Stimulated activated naive CD8-positive, alpha-beta T cell treated with anti-CD3 and anti-CD28 coated beads, Interleukin-15, Interleukin-2, amounts not matched to agents 100 ng/mL and 50 ng/mL, for 24 hours (primary cell): ENCODE data around the gene RAC2.

ENCODE experiments used
- H3K27ac Mint-ChIP-seq: one replicate; pipeline ENCODE4 v1.8.0; 2021; ENCODE audit warnings: mild to moderate bottlenecking, mixed read lengths
- H3K27me3 Mint-ChIP-seq: one replicate; pipeline ENCODE4 v1.8.0; 2021; ENCODE audit warnings: mixed read lengths
- H3K36me3 Mint-ChIP-seq: one replicate; pipeline ENCODE4 v1.8.0; 2021; ENCODE audit warnings: low read depth, mixed read lengths
- H3K4me1 Mint-ChIP-seq: one replicate; pipeline ENCODE4 v1.8.0; 2021; ENCODE audit warnings: low read depth, mixed read lengths
- H3K4me3 Mint-ChIP-seq: one replicate; pipeline ENCODE4 v1.8.0; 2021; ENCODE audit warnings: mild to moderate bottlenecking, mixed read lengths
- H3K9me3 Mint-ChIP-seq: one replicate; pipeline ENCODE4 v1.8.0; 2021; ENCODE audit warnings: mixed read lengths

RAC2 gene

GRCh38 chr22:37182101-37182948 lies 61.7 kb downstream of the RAC2 start:
- Mint-ChIP-seq H3K27me3 (no peaks in the 10 kb centered on the region), H3K4me3 (no peak overlapping the region), H3K27ac (no peak overlapping the region), H3K36me3 (no peaks in the 10 kb centered on the region), H3K4me1 (peaks cover 41% of the 10 kb centered on the region), H3K9me3 (no peaks in the 10 kb centered on the region)

GRCh38 chr22:37181681-37182080 lies 62.4 kb downstream of the RAC2 start:
- Mint-ChIP-seq H3K4me1 (peaks cover 40% of the 10 kb centered on the region), H3K36me3 (no peaks in the 10 kb centered on the region), H3K27ac (no peak overlapping the region), H3K27me3 (no peaks in the 10 kb centered on the region), H3K4me3 (no peak overlapping the region), H3K9me3 (no peaks in the 10 kb centered on the region)

GRCh38 chr22:37180531-37181231 lies 63.4 kb downstream of the RAC2 start:
- Mint-ChIP-seq H3K36me3 (no peaks in the 10 kb centered on the region), H3K9me3 (no peaks in the 10 kb centered on the region), H3K27ac (no peak overlapping the region), H3K4me1 (peaks cover 40% of the 10 kb centered on the region), H3K4me3 (no peak overlapping the region), H3K27me3 (no peaks in the 10 kb centered on the region)

- Mint-ChIP-seq H3K4me3 (no peak overlapping the region), H3K9me3 (no peaks in the 10 kb centered on the region), H3K36me3 (no peaks in the 10 kb centered on the region), H3K27me3 (no peaks in the 10 kb centered on the region), H3K4me1 (peaks cover 34% of the 10 kb centered on the region), H3K27ac (no peak overlapping the region)
Measured at GRCh38 chr22:37179622-37180420, 64.2 kb downstream of the RAC2 start.

GRCh38 chr22:37179126-37179470 lies 65.0 kb downstream of the RAC2 start:
- Mint-ChIP-seq H3K4me1 (peaks cover 30% of the 10 kb centered on the region), H3K4me3 (no peak overlapping the region), H3K27ac (no peak overlapping the region), H3K36me3 (peaks cover 4% of the 10 kb centered on the region), H3K9me3 (no peaks in the 10 kb centered on the region), H3K27me3 (no peaks in the 10 kb centered on the region)

GRCh38 chr22:37178350-37179125 lies 65.5 kb downstream of the RAC2 start:
- Mint-ChIP-seq H3K4me3 (no peak overlapping the region), H3K27ac (no peak overlapping the region), H3K27me3 (no peaks in the 10 kb centered on the region), H3K36me3 (peaks cover 4% of the 10 kb centered on the region), H3K4me1 (peaks cover 25% of the 10 kb centered on the region), H3K9me3 (no peaks in the 10 kb centered on the region)

- H3K4me3 Mint-ChIP-seq: no peak overlapping the region
- peak overlapping the region; percentile 21 for H3K27ac Mint-ChIP-seq
- H3K27me3 Mint-ChIP-seq: no peaks in the 10 kb centered on the region
Measured at GRCh38 chr22:37177755-37178154, 66.3 kb downstream of the RAC2 start.

GRCh38 chr22:37177221-37177620 lies 66.8 kb downstream of the RAC2 start:
- Mint-ChIP-seq H3K4me1 (peaks cover 20% of the 10 kb centered on the region), H3K9me3 (no peaks in the 10 kb centered on the region), H3K4me3 (no peak overlapping the region), H3K36me3 (peaks cover 4% of the 10 kb centered on the region), H3K27me3 (no peaks in the 10 kb centered on the region), H3K27ac (peak overlapping the region; percentile 21)

More at GRCh38 chr22:37177755-37178154, 66.3 kb downstream of the RAC2 start:
- Mint-ChIP-seq H3K9me3 (no peaks in the 10 kb centered on the region), H3K4me1 (peaks cover 20% of the 10 kb centered on the region), H3K36me3 (peaks cover 4% of the 10 kb centered on the region)

- Mint-ChIP-seq H3K36me3 (peaks cover 4% of the 10 kb centered on the region), H3K4me3 (no peak overlapping the region), H3K27ac (peak overlapping the region; percentile 69), H3K9me3 (no peaks in the 10 kb centered on the region), H3K27me3 (no peaks in the 10 kb centered on the region), H3K4me1 (peaks cover 20% of the 10 kb centered on the region)
Measured at GRCh38 chr22:37176464-37177061, 67.5 kb downstream of the RAC2 start.

- no peak overlapping the region for H3K4me3 Mint-ChIP-seq
- H3K4me1 Mint-ChIP-seq: peaks cover 20% of the 10 kb centered on the region
- no peak overlapping the region for H3K27ac Mint-ChIP-seq
Measured at GRCh38 chr22:37175414-37176281, 68.4 kb downstream of the RAC2 start.

More at GRCh38 chr22:37175414-37176281, 68.4 kb downstream of the RAC2 start:
- Mint-ChIP-seq H3K36me3 (peaks cover 4% of the 10 kb centered on the region), H3K9me3 (no peaks in the 10 kb centered on the region), H3K27me3 (no peaks in the 10 kb centered on the region)
